OCI-LY1 (cell line): ENCODE data around the gene SIM2.

Experiments used
- H2AFZ ChIP-seq: fragments of 200-600 bp; sonication (generic), shearing (Covaris generic); 2 replicates; pipeline ENCODE4 v1.6.0; 2014; ENCODE audit warnings: antibody characterized with exemption, mild to moderate bottlenecking, low read length
- H3F3A ChIP-seq: fragments of 200-600 bp; sonication (generic), shearing (Covaris generic); 2 replicates; pipeline ENCODE4 v1.6.0; 2014; ENCODE audit warnings: mild to moderate bottlenecking, antibody characterized with exemption, low read length, moderate library complexity; ENCODE audit not compliant: insufficient read depth
- H3K27ac ChIP-seq: fragments of 200-600 bp; sonication (generic); 2 replicates; pipeline ENCODE4 v1.5.1; 2014; ENCODE audit warnings: low read length, mixed run types, mild to moderate bottlenecking, low read depth; ENCODE audit not compliant: poor library complexity, severe bottlenecking
- H3K27me3 ChIP-seq: fragments of 200-600 bp; sonication (generic); 2 replicates; pipeline ENCODE4 v1.6.0; 2014; ENCODE audit warnings: antibody characterized with exemption, mild to moderate bottlenecking, low read length, moderate library complexity; ENCODE audit not compliant: insufficient read depth
- H3K36me3 ChIP-seq: fragments of 200-600 bp; sonication (generic); 2 replicates; pipeline ENCODE4 v1.6.1; 2014; ENCODE audit warnings: mild to moderate bottlenecking, antibody characterized with exemption, low read length, moderate library complexity, mixed read lengths; ENCODE audit not compliant: insufficient read depth
- H3K4me1 ChIP-seq: fragments of 200-600 bp; sonication (generic); 2 replicates; pipeline ENCODE4 v1.5.1; 2014; ENCODE audit warnings: mild to moderate bottlenecking, low read length, moderate library complexity; ENCODE audit not compliant: insufficient read depth, severe bottlenecking
- H3K4me2 ChIP-seq: fragments of 200-600 bp; sonication (generic), shearing (Covaris generic); 2 replicates; pipeline ENCODE4 v1.6.1; 2014; ENCODE audit warnings: low read length
- H3K4me3 ChIP-seq: fragments of 200-600 bp; sonication (generic); 2 replicates; pipeline ENCODE4 v1.5.1; 2014; ENCODE audit warnings: low read length, low read depth, mild to moderate bottlenecking, mixed read lengths; ENCODE audit not compliant: poor library complexity, severe bottlenecking
- H3K79me2 ChIP-seq: fragments of 200-600 bp; shearing (Covaris generic); 2 replicates; pipeline ENCODE4 v1.6.1; 2016; ENCODE audit warnings: mixed run types, low read length, mixed read lengths; ENCODE audit not compliant: insufficient read depth
- H3K9ac ChIP-seq: fragments of 200-600 bp; sonication (generic), shearing (Covaris generic); 2 replicates; pipeline ENCODE4 v1.6.1; 2014; ENCODE audit warnings: mild to moderate bottlenecking, low read length, mixed read lengths
- H3K9me2 ChIP-seq: fragments of 200-600 bp; sonication (generic), shearing (Covaris generic); 2 replicates; pipeline ENCODE4 v1.6.1; 2014; ENCODE audit warnings: low read depth, mild to moderate bottlenecking, low read length, mixed read lengths
- H3K9me3 ChIP-seq: fragments of 200-600 bp; shearing (Covaris generic); 2 replicates; pipeline ENCODE4 v1.6.1; 2014; ENCODE audit warnings: low read length, mixed read lengths
- H4K20me1 ChIP-seq: fragments of 200-600 bp; sonication (generic), shearing (Covaris generic); 2 replicates; pipeline ENCODE4 v1.6.0; 2016; ENCODE audit warnings: mild to moderate bottlenecking, low read length; ENCODE audit not compliant: insufficient read depth
- CTCF ChIP-seq: fragments of 200-600 bp; sonication (generic), shearing (Covaris generic); IDR thresholded peaks from 2 replicates; pipeline ENCODE4 v1.5.1; 2017; ENCODE audit warnings: mild to moderate bottlenecking, antibody characterized with exemption, low read length, moderate library complexity, mixed read lengths
- EZH2 ChIP-seq: fragments of 200-600 bp; sonication (generic), shearing (Covaris generic); IDR thresholded peaks from 2 replicates; pipeline ENCODE4 v1.8.0; 2017; ENCODE audit warnings: borderline replicate concordance, mixed run types, mild to moderate bottlenecking, antibody characterized with exemption, low read length, moderate library complexity, mixed read lengths

Gene SIM2

DNA sequence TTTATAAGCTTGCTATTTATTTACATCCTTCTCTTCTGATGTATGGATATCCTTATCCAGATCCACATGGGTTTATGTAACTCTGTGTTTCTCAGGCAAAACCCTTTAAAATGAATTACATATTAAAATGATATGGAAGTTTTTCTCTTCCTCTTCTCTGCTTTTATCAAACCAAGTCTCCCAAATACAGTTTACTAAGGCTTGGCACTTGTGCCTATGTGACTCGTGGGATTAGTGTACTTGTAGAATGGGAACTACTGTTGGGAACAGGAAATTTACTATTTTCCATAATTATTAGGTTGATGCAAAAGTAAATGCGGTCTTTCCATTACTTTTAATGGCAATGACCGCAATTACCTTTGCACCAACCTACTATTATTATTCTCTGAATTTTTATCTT, 14.8 kb downstream of the SIM2 start:
- H3K27me3 ChIP-seq, result no peaks in the 10 kb centered on the region
- H3K36me3 ChIP-seq, result no peaks in the 10 kb centered on the region
- H2AFZ ChIP-seq, result no peak overlapping the region
- H3K79me2 ChIP-seq, result no peaks in the 10 kb centered on the region
- no peak overlapping the region for H3K4me2 ChIP-seq
- no peaks in the 10 kb centered on the region for H3K9me3 ChIP-seq
- no peaks in the 10 kb centered on the region for H3F3A ChIP-seq
- H3K27ac ChIP-seq, result no peak overlapping the region
- H3K4me3 ChIP-seq, result no peak overlapping the region
- H3K9me2 ChIP-seq, result no peaks in the 10 kb centered on the region
- H4K20me1 ChIP-seq, result no peaks in the 10 kb centered on the region
- H3K4me1 ChIP-seq, result no peaks in the 10 kb centered on the region
- no peak overlapping the region for H3K9ac ChIP-seq
- no peak for TF ChIP-seq CTCF
- no peak for TF ChIP-seq EZH2

DNA sequence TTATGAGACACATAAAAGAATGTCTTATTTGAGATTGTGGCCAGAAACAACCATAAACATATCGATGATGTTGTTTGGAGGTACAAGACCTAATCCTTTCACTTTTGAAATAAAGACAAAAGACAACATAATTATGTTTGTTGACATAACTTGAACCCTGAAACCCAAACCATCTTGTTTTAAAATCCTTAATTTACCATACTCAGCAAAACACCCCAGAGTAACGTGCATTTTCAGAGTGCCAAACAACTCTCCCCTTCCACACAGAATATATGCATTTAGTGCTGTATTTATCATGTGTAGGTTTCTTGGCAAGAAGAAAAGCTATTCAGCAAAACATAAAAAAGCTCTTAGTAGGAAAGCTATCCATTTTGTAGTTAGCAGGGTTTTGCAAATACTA, 17.5 kb downstream of the SIM2 start:
- Histone ChIP-seq H3K27ac (no peak overlapping the region), H3K27me3 (no peaks in the 10 kb centered on the region), H3K4me3 (no peak overlapping the region), H3K4me1 (no peaks in the 10 kb centered on the region), H3F3A (no peaks in the 10 kb centered on the region), H3K9ac (no peak overlapping the region), H3K9me3 (no peaks in the 10 kb centered on the region), H3K4me2 (no peak overlapping the region), H3K36me3 (no peaks in the 10 kb centered on the region), H3K79me2 (no peaks in the 10 kb centered on the region), H4K20me1 (no peaks in the 10 kb centered on the region), H2AFZ (no peak overlapping the region), H3K9me2 (no peaks in the 10 kb centered on the region)
- no peak for TF ChIP-seq CTCF
- TF ChIP-seq EZH2, result no peak

DNA sequence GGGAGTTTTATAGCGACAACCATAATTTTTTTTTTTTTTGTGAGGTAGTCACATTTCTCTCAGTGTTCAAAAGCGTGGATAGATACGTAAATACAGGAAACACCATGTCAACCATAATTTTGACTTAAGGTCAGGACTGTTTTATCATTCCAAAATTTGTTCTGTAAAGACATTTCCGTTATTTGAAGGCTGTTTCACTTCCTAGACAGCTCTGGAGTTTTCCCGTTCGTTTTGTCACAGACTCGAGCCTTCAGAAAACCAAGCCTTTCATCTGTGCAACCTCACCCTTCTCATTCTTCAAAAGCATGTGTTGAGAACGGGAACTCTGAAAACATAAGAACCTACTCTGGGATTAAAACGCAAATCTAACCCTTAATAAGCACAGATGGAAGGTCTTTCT, 17.9 kb downstream of the SIM2 start:
- TF ChIP-seq EZH2, result no peak
- no peak for TF ChIP-seq CTCF
- no peak overlapping the region for H3K9ac ChIP-seq
- H3K4me1 ChIP-seq, result no peaks in the 10 kb centered on the region
- no peaks in the 10 kb centered on the region for H3K9me3 ChIP-seq
- no peak overlapping the region for H3K4me3 ChIP-seq
- H3K4me2 ChIP-seq, result no peak overlapping the region
- no peaks in the 10 kb centered on the region for H4K20me1 ChIP-seq
- H3F3A ChIP-seq, result no peaks in the 10 kb centered on the region
- no peaks in the 10 kb centered on the region for H3K79me2 ChIP-seq
- H2AFZ ChIP-seq, result no peak overlapping the region
- no peaks in the 10 kb centered on the region for H3K36me3 ChIP-seq
- no peaks in the 10 kb centered on the region for H3K9me2 ChIP-seq
- H3K27me3 ChIP-seq, result no peaks in the 10 kb centered on the region
- H3K27ac ChIP-seq, result no peak overlapping the region

GRCh38 chr21:36717976-36718375, 19.1 kb downstream of the SIM2 start:
- no peak overlapping the region for H3K27ac ChIP-seq
- H3K27me3 ChIP-seq, result no peaks in the 10 kb centered on the region
- H2AFZ ChIP-seq, result no peak overlapping the region
- H3K4me1 ChIP-seq, result no peaks in the 10 kb centered on the region
- H3K9ac ChIP-seq, result no peak overlapping the region
- H4K20me1 ChIP-seq, result no peaks in the 10 kb centered on the region
- no peak overlapping the region for H3K4me3 ChIP-seq
- H3K4me2 ChIP-seq, result no peak overlapping the region
- no peaks in the 10 kb centered on the region for H3K9me2 ChIP-seq
- no peaks in the 10 kb centered on the region for H3K36me3 ChIP-seq
- TF ChIP-seq EZH2, result no peak
- TF ChIP-seq CTCF, result no peak
- no peaks in the 10 kb centered on the region for H3K9me3 ChIP-seq
- no peaks in the 10 kb centered on the region for H3F3A ChIP-seq
- no peaks in the 10 kb centered on the region for H3K79me2 ChIP-seq
